Neural cell (in vitro differentiated cells): Measurements from ENCODE around the gene MYO6. TPM values are rescaled to one million over a fixed set of nuclear protein-coding genes. Genes with fewer than 3 reads are reported as not detected.

Source experiments
- H2AFZ ChIP-seq: fragments of 200-600, 300-800 bp; sonication (generic), shearing (Covaris generic); 2 replicates; pipeline ENCODE4 v1.6.0; 2014; ENCODE audit warnings: low read depth, mild to moderate bottlenecking, antibody characterized with exemption, low read length, moderate library complexity
- H3F3A ChIP-seq: fragments of 200-600 bp; shearing (Covaris generic); 2 replicates; pipeline ENCODE4 v1.6.1; 2016; ENCODE audit warnings: mild to moderate bottlenecking, moderate library complexity, mixed read lengths, antibody characterized with exemption, low read length; ENCODE audit not compliant: insufficient read depth, poor library complexity, severe bottlenecking
- H3K27ac ChIP-seq: fragments of 200-600, 300-800 bp; sonication (generic), shearing (Covaris generic); 2 replicates; pipeline ENCODE4 v1.5.1; 2014; ENCODE audit warnings: mild to moderate bottlenecking, low read length, moderate library complexity
- H3K27me3 ChIP-seq: fragments of 300-800, 200-600 bp; sonication (generic), shearing (Covaris generic); 2 replicates; pipeline ENCODE4 v1.6.0; 2014; ENCODE audit warnings: mild to moderate bottlenecking, low read depth, low read length, moderate library complexity; ENCODE audit not compliant: insufficient read depth
- H3K36me3 ChIP-seq: fragments of 300-800, 200-600 bp; sonication (generic), shearing (Covaris generic); 2 replicates; pipeline ENCODE4 v1.5.1; 2014; ENCODE audit warnings: mild to moderate bottlenecking, antibody characterized with exemption, low read length, moderate library complexity; ENCODE audit not compliant: insufficient read depth
- H3K4me2 ChIP-seq: fragments of 300-800, 200-600 bp; sonication (generic), shearing (Covaris generic); 2 replicates; pipeline ENCODE4 v1.6.0; 2014; ENCODE audit warnings: mild to moderate bottlenecking, low read length
- H3K4me3 ChIP-seq: fragments of 300-800, 200-600 bp; sonication (generic), shearing (Covaris generic); 2 replicates; pipeline ENCODE4 v1.5.1; 2014; ENCODE audit warnings: mild to moderate bottlenecking, low read length, moderate library complexity
- H3K79me2 ChIP-seq: fragments of 200-600 bp; shearing (Covaris generic); replicated peaks from 2 replicates; pipeline ENCODE4 v1.6.0; 2014; ENCODE audit warnings: mild to moderate bottlenecking, low read length, moderate library complexity; ENCODE audit not compliant: insufficient read depth
- H3K9ac ChIP-seq: fragments of 300-800, 200-600 bp; sonication (generic), shearing (Covaris generic); 2 replicates; pipeline ENCODE4 v1.6.1; 2016; ENCODE audit warnings: mild to moderate bottlenecking, low read length, mixed read lengths
- H3K9me2 ChIP-seq: fragments of 200-600 bp; shearing (Covaris generic); 2 replicates; pipeline ENCODE4 v1.6.1; 2016; ENCODE audit warnings: mild to moderate bottlenecking, low read length, mixed read lengths; ENCODE audit not compliant: insufficient read depth
- H3K9me3 ChIP-seq: fragments of 200-600, 300-800 bp; sonication (generic), shearing (Covaris generic); 2 replicates; pipeline ENCODE4 v1.6.1; 2016; ENCODE audit warnings: mild to moderate bottlenecking, mixed run types, low read length, moderate library complexity, mixed read lengths
- H4K20me1 ChIP-seq: fragments of 200-600 bp; shearing (Covaris generic); 2 replicates; pipeline ENCODE4 v1.6.1; 2016; ENCODE audit warnings: mild to moderate bottlenecking, mixed run types; ENCODE audit not compliant: insufficient read depth
- CTCF ChIP-seq: fragments of 450-650 bp; IDR thresholded peaks from 2 replicates; pipeline ENCODE4 v1.5.1; 2014; ENCODE audit warnings: antibody characterized with exemption, mild to moderate bottlenecking, moderate library complexity; ENCODE audit not compliant: poor library complexity, severe bottlenecking
- EP300 ChIP-seq: fragments of 450-650 bp; conservative IDR thresholded peaks from 2 replicates; pipeline ENCODE4 v1.6.1; 2014; ENCODE audit warnings: antibody characterized with exemption, mild to moderate bottlenecking, moderate library complexity; ENCODE audit not compliant: poor library complexity, severe bottlenecking
- EZH2 ChIP-seq: fragments of 200-600, 300-800 bp; shearing (Covaris generic), sonication (generic); IDR thresholded peaks from 2 replicates; pipeline ENCODE4 v1.6.1; 2014; ENCODE audit warnings: antibody characterized with exemption, low read length, borderline replicate concordance, mild to moderate bottlenecking; ENCODE audit not compliant: insufficient read depth, poor library complexity, severe bottlenecking
- MXI1 ChIP-seq: fragments of 450-650 bp; conservative IDR thresholded peaks from 2 replicates; pipeline ENCODE4 v1.6.1; 2014; ENCODE audit warnings: antibody characterized with exemption, mild to moderate bottlenecking; ENCODE audit not compliant: poor library complexity, severe bottlenecking
- POLR2AphosphoS5 ChIP-seq: IDR thresholded peaks from 2 replicates; pipeline ENCODE4 v1.6.1; 2012
- RAD21 ChIP-seq: fragments of 450-650 bp; conservative IDR thresholded peaks from 2 replicates; pipeline ENCODE4 v1.6.1; 2014; ENCODE audit warnings: antibody characterized with exemption, mild to moderate bottlenecking, moderate library complexity
- REST ChIP-seq: IDR thresholded peaks from 2 replicates; pipeline ENCODE4 v1.6.1; 2012; ENCODE audit warnings: borderline replicate concordance
- SMC3 ChIP-seq: fragments of 450-650 bp; conservative IDR thresholded peaks from 2 replicates; pipeline ENCODE4 v1.6.1; 2014; ENCODE audit warnings: antibody characterized with exemption, mild to moderate bottlenecking, moderate library complexity; ENCODE audit not compliant: poor library complexity
- TAF1 ChIP-seq: IDR thresholded peaks from 2 replicates; pipeline ENCODE4 v1.6.1; 2012; ENCODE audit warnings: low read depth
- polyA plus RNA-seq: library from polyadenylated mRNA; depleted of rRNA; stranded (reverse); fragments of >200 nt; gene quantifications from 2 replicates; pipeline ENCODE4 v1.2.3, GENCODE V29; 2014

The MYO6 gene
- polyA plus RNA-seq, 1 donor from 2014 or later = 49.1 TPM

- Histone ChIP-seq H3K36me3 (no peaks in the 10 kb centered on the region), H3K27me3 (no peaks in the 10 kb centered on the region), H3K4me2 (no peak overlapping the region), H3K9ac (no peak overlapping the region), H4K20me1 (no peaks in the 10 kb centered on the region), H3K27ac (no peak overlapping the region), H2AFZ (no peak overlapping the region), H3K9me2 (no peaks in the 10 kb centered on the region), H3K4me3 (no peak overlapping the region), H3K79me2 (peaks cover 3% of the 10 kb centered on the region), H3K9me3 (no peaks in the 10 kb centered on the region), H3F3A (no peaks in the 10 kb centered on the region)
- TF ChIP-seq TAF1 = no peak
- TF ChIP-seq RAD21 = no peak
- TF ChIP-seq POLR2AphosphoS5 = no peak
- TF ChIP-seq EP300 = no peak
- TF ChIP-seq EZH2 = no peak
- no peak for TF ChIP-seq CTCF
- TF ChIP-seq MXI1 = no peak
- TF ChIP-seq REST = no peak
Measured at GRCh38 chr6:75778757-75779156, 29.7 kb downstream of the MYO6 start.

GRCh38 chr6:75786152-75786551, 37.1 kb downstream of the MYO6 start:
- Histone ChIP-seq H4K20me1 (no peaks in the 10 kb centered on the region), H3K9me2 (no peaks in the 10 kb centered on the region)

More at GRCh38 chr6:75786152-75786551, 37.1 kb downstream of the MYO6 start:
- Histone ChIP-seq H3K27me3 (no peaks in the 10 kb centered on the region), H3K4me2 (no peak overlapping the region), H3K27ac (no peak overlapping the region), H2AFZ (no peak overlapping the region), H3K79me2 (peaks cover 6% of the 10 kb centered on the region), H3K4me3 (no peak overlapping the region), H3F3A (no peaks in the 10 kb centered on the region), H3K9ac (no peak overlapping the region), H3K36me3 (no peaks in the 10 kb centered on the region), H3K9me3 (no peaks in the 10 kb centered on the region)
- TF ChIP-seq TAF1 (no peak), REST (no peak), SMC3 (no peak), EP300 (no peak), MXI1 (no peak), CTCF (no peak), POLR2AphosphoS5 (no peak), EZH2 (no peak)
